HG02970 (cell line): ENCODE measurements around the gene RPTOR.

Experiments
- ATAC-seq: cut with Tn5 transposase; IDR thresholded peaks from one replicate; pipeline ENCODE4 v1.9.1; 2021; ENCODE audit warnings: mild to moderate bottlenecking, moderate library complexity, moderate number of reproducible peaks; ENCODE audit not compliant: unreplicated experiment, low FRiP score

The RPTOR gene

GRCh38 chr17:80772906-80773242 is 228.2 kb downstream of the RPTOR start:
- no peak for ATAC-seq

- ATAC-seq, result no peak
These were observed 228.8 kb downstream of the RPTOR start for GRCh38 chr17:80773243-80773991.

GRCh38 chr17:80774146-80774545 is 229.5 kb downstream of the RPTOR start:
- ATAC-seq, result no peak

- ATAC-seq, result no peak
These were observed 230.1 kb downstream of the RPTOR start for GRCh38 chr17:80774643-80775281.

GRCh38 chr17:80775863-80776262 is 231.2 kb downstream of the RPTOR start:
- ATAC-seq, result no peak

- ATAC-seq, result no peak
These were observed 232.6 kb downstream of the RPTOR start for GRCh38 chr17:80777274-80777673.

GRCh38 chr17:80778716-80779115 is 234.1 kb downstream of the RPTOR start:
- no peak for ATAC-seq

- no peak for ATAC-seq
These were observed 234.7 kb downstream of the RPTOR start for GRCh38 chr17:80779336-80779735.

GRCh38 chr17:80779961-80780380 is 235.3 kb downstream of the RPTOR start:
- ATAC-seq, result no peak

GRCh38 chr17:80780381-80781198 is 236.0 kb downstream of the RPTOR start:
- no peak for ATAC-seq

- ATAC-seq, result no peak
These were observed 236.6 kb downstream of the RPTOR start for GRCh38 chr17:80781211-80781610.

- ATAC-seq, result no peak
These were observed 237.2 kb downstream of the RPTOR start for GRCh38 chr17:80781807-80782277.

GRCh38 chr17:80782536-80783427 is 238.1 kb downstream of the RPTOR start:
- ATAC-seq, result no peak

GRCh38 chr17:80783486-80783885 is 238.8 kb downstream of the RPTOR start:
- ATAC-seq, result no peak

GRCh38 chr17:80783971-80784370 is 239.3 kb downstream of the RPTOR start:
- no peak for ATAC-seq

GRCh38 chr17:80785477-80786178 is 241.0 kb downstream of the RPTOR start:
- ATAC-seq, result no peak

GRCh38 chr17:80786470-80786869 is 241.8 kb downstream of the RPTOR start:
- ATAC-seq, result no peak

GRCh38 chr17:80786887-80787286 is 242.2 kb downstream of the RPTOR start:
- ATAC-seq, result no peak

- ATAC-seq, result no peak
These were observed 243.2 kb downstream of the RPTOR start for GRCh38 chr17:80787881-80788280.
